Left ventricle myocardium inferior (tissue), 1 donor: ENCODE results near the gene IL12RB2. TPM values are rescaled to one million over a fixed set of nuclear protein-coding genes. Genes with fewer than 3 reads are reported as not detected.

ENCODE experiments used
- DNase-seq: peaks from one replicate; pipeline ENCODE4 v3.0.0-alpha.2; 2020
- H3K27ac ChIP-seq: fragments of 200-600 bp; replicated peaks from 2 replicates; pipeline ENCODE4 v1.8.0; 2021
- H3K27me3 ChIP-seq: fragments of 200-600 bp; 2 replicates; pipeline ENCODE4 v1.8.0; 2021; ENCODE audit warnings: low read depth
- H3K36me3 ChIP-seq: fragments of 200-600 bp; 2 replicates; pipeline ENCODE4 v1.8.0; 2021
- H3K4me1 ChIP-seq: fragments of 200-600 bp; 2 replicates; pipeline ENCODE4 v1.8.0; 2021
- H3K4me3 ChIP-seq: fragments of 200-600 bp; 2 replicates; pipeline ENCODE4 v1.8.0; 2021; ENCODE audit warnings: mild to moderate bottlenecking, moderate library complexity
- H3K9me3 ChIP-seq: fragments of 200-600 bp; replicated peaks from 2 replicates; pipeline ENCODE4 v1.8.0; 2021
- intact Hi-C: fragments of 100-400 bp; cut with micrococcal nuclease; formaldehyde crosslinking; loops from one replicate; pipeline ENCODE4 v1.11.0; 2022
- total RNA-seq: library from RNA; stranded (reverse); fragmentation: NEBNext Ultra II Directional; extraction: Animal tissue kit (Norgen Biotek cat#: 25700); gene quantifications from one replicate; pipeline ENCODE4 v1.2.1, GENCODE V29; 2021
- TF ChIP-seq, protein P1 (sequence below): fragments of 200-600 bp; IDR thresholded peaks from 2 replicates; pipeline ENCODE4 v1.8.0; 2021; ENCODE audit warnings: antibody characterized with exemption, mild to moderate bottlenecking, borderline replicate concordance
- donor health status: DM: no; HTN: yes; CAD: no; lungs with severe emphysema.

Gene IL12RB2
- total RNA-seq, 1 donor from 2014 or later, result 0.33 TPM

DNA sequence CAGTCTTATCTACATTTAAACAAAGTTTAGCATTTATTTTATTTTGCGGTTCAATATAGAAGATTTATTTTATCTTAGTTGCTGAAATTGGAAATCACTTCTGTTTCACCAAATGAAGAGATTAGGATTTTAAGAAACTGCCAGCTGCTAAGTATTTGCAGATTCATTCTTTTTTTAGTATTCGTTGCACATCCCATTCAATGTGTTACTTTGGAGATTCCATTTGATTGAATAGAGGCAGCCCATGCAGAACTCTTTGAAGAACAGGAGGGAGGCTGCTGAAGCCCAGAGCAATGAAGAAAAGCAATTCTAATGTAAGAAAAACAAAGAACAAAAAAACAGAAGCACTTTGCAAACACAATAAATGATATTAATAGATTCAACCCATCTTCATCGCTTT is 38.6 kb upstream of the IL12RB2 start:
- intact Hi-C loops, result no loop called here
- Histone ChIP-seq H3K36me3 (no peaks in the 10 kb centered on the region), H3K27ac (no peak overlapping the region), H3K4me1 (no peaks in the 10 kb centered on the region), H3K9me3 (peaks cover 16% of the 10 kb centered on the region), H3K27me3 (peaks cover 5% of the 10 kb centered on the region), H3K4me3 (no peak overlapping the region)
- TF ChIP-seq, protein P1, sequence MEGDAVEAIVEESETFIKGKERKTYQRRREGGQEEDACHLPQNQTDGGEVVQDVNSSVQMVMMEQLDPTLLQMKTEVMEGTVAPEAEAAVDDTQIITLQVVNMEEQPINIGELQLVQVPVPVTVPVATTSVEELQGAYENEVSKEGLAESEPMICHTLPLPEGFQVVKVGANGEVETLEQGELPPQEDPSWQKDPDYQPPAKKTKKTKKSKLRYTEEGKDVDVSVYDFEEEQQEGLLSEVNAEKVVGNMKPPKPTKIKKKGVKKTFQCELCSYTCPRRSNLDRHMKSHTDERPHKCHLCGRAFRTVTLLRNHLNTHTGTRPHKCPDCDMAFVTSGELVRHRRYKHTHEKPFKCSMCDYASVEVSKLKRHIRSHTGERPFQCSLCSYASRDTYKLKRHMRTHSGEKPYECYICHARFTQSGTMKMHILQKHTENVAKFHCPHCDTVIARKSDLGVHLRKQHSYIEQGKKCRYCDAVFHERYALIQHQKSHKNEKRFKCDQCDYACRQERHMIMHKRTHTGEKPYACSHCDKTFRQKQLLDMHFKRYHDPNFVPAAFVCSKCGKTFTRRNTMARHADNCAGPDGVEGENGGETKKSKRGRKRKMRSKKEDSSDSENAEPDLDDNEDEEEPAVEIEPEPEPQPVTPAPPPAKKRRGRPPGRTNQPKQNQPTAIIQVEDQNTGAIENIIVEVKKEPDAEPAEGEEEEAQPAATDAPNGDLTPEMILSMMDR, result no peak
- DNase-seq, result no peak

DNA sequence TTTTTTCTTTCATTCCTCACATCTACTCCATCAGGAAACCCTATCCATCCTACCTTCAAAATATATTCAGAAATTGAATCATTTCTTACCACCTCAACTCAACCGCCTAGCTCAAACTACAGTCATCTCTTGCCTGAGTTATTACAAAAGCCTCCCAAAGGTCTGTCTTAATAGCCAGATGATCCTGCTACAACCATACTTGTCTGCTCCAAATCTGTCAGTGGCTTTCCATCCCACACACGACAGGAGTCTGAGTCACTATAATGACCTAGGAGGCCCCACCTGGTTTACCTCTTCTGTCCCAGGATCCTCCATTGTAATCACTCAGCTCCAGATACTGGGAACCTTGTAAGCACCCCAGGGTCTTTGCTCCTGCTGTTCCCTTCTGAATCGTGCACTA is 37.1 kb upstream of the IL12RB2 start:
- Histone ChIP-seq H3K36me3 (no peaks in the 10 kb centered on the region), H3K4me1 (no peaks in the 10 kb centered on the region), H3K27me3 (peaks cover 5% of the 10 kb centered on the region), H3K9me3 (peaks cover 16% of the 10 kb centered on the region), H3K27ac (no peak overlapping the region), H3K4me3 (no peak overlapping the region)
- intact Hi-C loops, result no loop called here
- TF ChIP-seq, protein P1, result no peak
- no peak for DNase-seq

DNA sequence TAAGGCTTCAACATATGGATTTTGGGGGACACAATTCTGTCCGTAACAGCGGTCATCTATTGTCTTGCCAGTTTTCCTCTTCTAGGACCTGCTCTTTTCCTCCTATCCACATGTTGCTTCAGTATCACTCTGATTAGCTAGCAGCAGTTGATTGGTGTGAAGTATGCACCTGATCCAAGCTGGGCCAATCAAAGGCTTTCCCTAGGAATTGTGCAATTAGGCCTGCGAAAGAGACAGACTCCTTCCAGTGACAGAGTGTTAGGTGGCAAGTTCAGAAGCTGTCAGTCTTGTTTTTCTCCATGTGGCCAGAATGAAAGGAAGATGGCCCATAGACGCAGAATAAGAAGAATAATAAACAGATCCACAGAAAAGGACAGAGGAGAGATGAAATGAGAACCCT is 34.1 kb upstream of the IL12RB2 start:
- no peak overlapping the region for H3K4me3 ChIP-seq
- H3K27me3 ChIP-seq, result no peaks in the 10 kb centered on the region
- H3K36me3 ChIP-seq, result no peaks in the 10 kb centered on the region
- no peaks in the 10 kb centered on the region for H3K4me1 ChIP-seq
- no peak overlapping the region for H3K27ac ChIP-seq
- TF ChIP-seq, protein P1, result no peak
- intact Hi-C loops, result no loop called here
- DNase-seq, result no peak
- H3K9me3 ChIP-seq, result peaks cover 26% of the 10 kb centered on the region

DNA sequence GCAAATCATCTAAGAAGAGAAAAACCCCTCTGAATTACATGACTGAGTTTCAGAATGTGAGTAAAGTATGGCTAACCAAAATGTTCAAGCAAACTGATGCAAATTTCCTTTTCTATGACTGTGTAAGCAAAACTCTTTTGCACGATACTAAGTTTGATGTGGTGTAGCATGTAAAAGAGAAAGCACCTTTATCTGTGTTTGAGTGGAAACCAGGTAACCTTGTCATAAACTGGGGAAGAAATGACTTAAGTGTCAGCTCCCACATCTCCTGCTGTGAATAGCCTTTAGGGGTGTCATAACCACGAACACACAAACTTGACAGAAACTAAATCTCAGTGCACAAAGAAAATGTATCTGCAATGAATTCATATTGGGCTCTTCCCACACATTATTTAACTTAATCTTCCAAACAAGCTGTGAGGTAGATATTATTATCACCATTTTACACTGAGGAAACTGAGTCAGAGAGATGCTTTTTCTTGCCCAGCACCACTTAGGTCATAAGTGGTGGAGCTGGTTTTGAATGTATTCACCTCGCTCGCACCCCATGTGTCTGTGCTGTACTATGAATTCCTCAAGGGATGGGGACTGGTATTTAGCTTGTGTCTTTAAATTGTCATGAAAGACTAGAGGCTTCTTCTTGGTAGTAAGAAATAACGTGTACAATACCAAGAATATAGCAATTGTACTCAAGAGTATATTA is 32.9 kb upstream of the IL12RB2 start:
- DNase-seq, result no peak
- peaks cover 26% of the 10 kb centered on the region for H3K9me3 ChIP-seq
- H3K27me3 ChIP-seq, result no peaks in the 10 kb centered on the region
- H3K36me3 ChIP-seq, result no peaks in the 10 kb centered on the region
- no peak overlapping the region for H3K4me3 ChIP-seq
- intact Hi-C loops, result no loop called here
- no peak overlapping the region for H3K27ac ChIP-seq
- no peaks in the 10 kb centered on the region for H3K4me1 ChIP-seq
- TF ChIP-seq, protein P1, result no peak

DNA sequence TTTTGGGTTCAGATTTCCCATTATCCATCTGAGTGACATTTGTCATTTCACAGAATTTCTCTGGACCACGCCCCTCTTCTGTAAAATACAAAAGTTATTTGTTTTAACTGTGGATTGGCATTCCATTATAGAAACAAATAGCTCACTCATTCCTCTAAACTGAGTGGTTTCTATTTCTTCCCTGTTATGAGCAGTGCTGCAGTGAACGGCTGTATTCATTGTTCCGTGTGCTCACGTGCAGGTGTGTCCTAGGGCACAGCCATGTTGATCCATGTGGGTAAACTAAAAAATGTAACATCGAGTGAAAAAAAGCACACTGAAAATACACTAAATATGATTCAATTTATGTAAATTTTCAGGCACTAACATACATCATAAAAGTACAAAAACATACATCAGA is 27.0 kb upstream of the IL12RB2 start:
- intact Hi-C loops, result no loop called here
- no peak overlapping the region for H3K4me3 ChIP-seq
- TF ChIP-seq, protein P1, result no peak
- no peaks in the 10 kb centered on the region for H3K4me1 ChIP-seq
- peaks cover 8% of the 10 kb centered on the region for H3K9me3 ChIP-seq
- no peak for DNase-seq
- H3K36me3 ChIP-seq, result no peaks in the 10 kb centered on the region
- H3K27ac ChIP-seq, result no peak overlapping the region
- H3K27me3 ChIP-seq, result no peaks in the 10 kb centered on the region
